Endothelial cell of umbilical vein (primary cell): ENCODE results near the gene COMP. TPM values are rescaled to one million over a fixed set of nuclear protein-coding genes. Genes with fewer than 3 reads are reported as not detected.

ENCODE experiments used
- BruUV-seq: library from RNA; stranded (reverse); fragments of 400-500 nt; replicated peaks from 2 replicates; lab custom pipeline; 2021; lab: Mats Ljungman, UMichigan
- CTCF ChIA-PET: fragments of 300-600, 350-600 bp; sonication (Branson Sonifier 250); formaldehyde crosslinking; loops from one replicate; lab custom pipeline; 2021; ENCODE audit warnings: antibody characterized with exemption, inconsistent platforms; lab: Charles Lee
- POLR2A ChIA-PET: fragments of 300-600, 350-600 bp; sonication (Branson Sonifier 250); formaldehyde crosslinking; loops from one replicate; lab custom pipeline; 2021; ENCODE audit warnings: antibody characterized with exemption, inconsistent platforms; lab: Charles Lee
- DNase-seq: peaks from one replicate; pipeline ENCODE4 v3.0.0-alpha.2; 2011; ENCODE audit warnings: low read depth, low spot score
- FAIRE-seq: peaks from 2 replicates; lab custom pipeline; 2011; peaks lifted over from hg19 to GRCh38; lab: Jason Lieb, UNC
- H2AFZ ChIP-seq: 2 replicates; pipeline ENCODE4 v1.6.0; 2012; ENCODE audit warnings: low read depth, low read length, control low read depth, inconsistent platforms
- H3K27ac ChIP-seq: 2 replicates; pipeline ENCODE4 v1.5.1; 2011; ENCODE audit warnings: low read depth, mild to moderate bottlenecking, control low read depth, low read length, moderate library complexity; ENCODE audit not compliant: insufficient read depth
- H3K27me3 ChIP-seq, 2 experiments: 2 replicates each; pipeline versions ENCODE4 v1.6.0 to v1.6.1; 2011; ENCODE audit warnings: low read length in 2 of 2, mixed read lengths in 1 of 2; ENCODE audit not compliant: control insufficient read depth in 2 of 2, insufficient read depth in 2 of 2
- H3K36me3 ChIP-seq, 2 experiments: 2 replicates in 1 of 2; 3 replicates in 1 of 2; pipeline ENCODE4 v1.5.1; 2011; ENCODE audit warnings: low read length in 2 of 2, mild to moderate bottlenecking in 1 of 2, moderate library complexity in 1 of 2; ENCODE audit not compliant: control insufficient read depth in 2 of 2, insufficient read depth in 2 of 2; ENCODE audit errors: extremely low read depth in 1 of 2
- H3K4me1 ChIP-seq: 3 replicates; pipeline ENCODE4 v1.5.1; 2011; ENCODE audit warnings: mild to moderate bottlenecking, low read length; ENCODE audit not compliant: control insufficient read depth, insufficient read depth; ENCODE audit errors: extremely low read depth
- H3K4me2 ChIP-seq: 2 replicates; pipeline ENCODE4 v1.6.1; 2011; ENCODE audit warnings: low read length, control low read depth, mixed read lengths; ENCODE audit not compliant: insufficient read depth
- H3K4me3 ChIP-seq, 3 experiments: fragments of 200-600 bp in 1 of 3; sonication (generic), shearing (Covaris generic) in 1 of 3; replicated peaks in 1 of 3; 2 replicates each; pipeline ENCODE4 v1.5.1; 2011 to 2016; ENCODE audit warnings: control low read depth in 3 of 3, low read length in 3 of 3, mild to moderate bottlenecking in 2 of 3, inconsistent platforms in 1 of 3, low read depth in 1 of 3, moderate library complexity in 1 of 3; ENCODE audit not compliant: insufficient read depth in 1 of 3
- H3K79me2 ChIP-seq: 2 replicates; pipeline ENCODE4 v1.6.0; 2012; ENCODE audit warnings: low read length, inconsistent platforms; ENCODE audit not compliant: control insufficient read depth, insufficient read depth
- H3K9ac ChIP-seq: replicated peaks from 2 replicates; pipeline ENCODE3; 2011; ENCODE audit warnings: low read length, control low read depth; ENCODE audit not compliant: insufficient read depth; ENCODE audit errors: extremely low read depth
- H3K9me1 ChIP-seq: replicated peaks from 3 replicates; pipeline ENCODE4 v1.6.0; 2011; ENCODE audit warnings: mild to moderate bottlenecking, low read length; ENCODE audit not compliant: control insufficient read depth, insufficient read depth; ENCODE audit errors: extremely low read depth
- H3K9me3 ChIP-seq: replicated peaks from 2 replicates; pipeline ENCODE4 v1.5.1; 2012; ENCODE audit warnings: low read length, inconsistent platforms; ENCODE audit not compliant: control insufficient read depth, insufficient read depth
- H4K20me1 ChIP-seq: replicated peaks from 2 replicates; pipeline ENCODE3; 2011; ENCODE audit warnings: mild to moderate bottlenecking, low read length; ENCODE audit not compliant: control insufficient read depth, insufficient read depth; ENCODE audit errors: extremely low read depth
- EZH2 ChIP-seq: IDR thresholded peaks from 2 replicates; pipeline ENCODE4 v1.6.1; 2012; ENCODE audit warnings: borderline replicate concordance, low read depth, mild to moderate bottlenecking, moderate library complexity, low read length, inconsistent platforms; ENCODE audit not compliant: severe bottlenecking
- FOS ChIP-seq: IDR thresholded peaks from 2 replicates; pipeline ENCODE4 v1.6.1; 2011; ENCODE audit warnings: mild to moderate bottlenecking, low read length, moderate library complexity, borderline replicate concordance; ENCODE audit not compliant: insufficient read depth
- GATA2 ChIP-seq: IDR thresholded peaks from 2 replicates; pipeline ENCODE4 v1.7.0; 2011; ENCODE audit warnings: low read depth, mild to moderate bottlenecking, moderate library complexity, mixed read lengths, low read length; ENCODE audit not compliant: insufficient read length, insufficient read depth
- JUN ChIP-seq: IDR thresholded peaks from 2 replicates; pipeline ENCODE4 v1.6.1; 2011; ENCODE audit warnings: borderline replicate concordance, low read depth; ENCODE audit not compliant: insufficient read length, insufficient read depth
- MAX ChIP-seq: IDR thresholded peaks from 2 replicates; pipeline ENCODE4 v1.6.1; 2011; ENCODE audit not compliant: insufficient read depth, insufficient read length
- MYC ChIP-seq: IDR thresholded peaks from one replicate; pipeline ENCODE4 v1.6.1; 2011; ENCODE audit warnings: mild to moderate bottlenecking, low read depth, low read length
- POLR2A ChIP-seq: IDR thresholded peaks from 2 replicates; pipeline ENCODE4 v1.6.1; 2012; ENCODE audit warnings: low read depth, mild to moderate bottlenecking, control low read depth, low read length
- POLR2AphosphoS5 ChIP-seq: IDR thresholded peaks from 2 replicates; pipeline ENCODE4 v1.6.1; 2012; ENCODE audit warnings: low read depth, mild to moderate bottlenecking, control low read depth, low read length, moderate library complexity; ENCODE audit not compliant: insufficient read depth
- dilution Hi-C: fragments of 300-500 bp; cut with MboI; formaldehyde crosslinking; loops from one replicate; pipeline ENCODE4 v1.15.0; 2019; ENCODE audit warnings: low sequenced_read_pairs; ENCODE audit not compliant: extremely low pct_ligation_motif_present
- intact Hi-C: fragments of 100-400 bp; cut with micrococcal nuclease; formaldehyde crosslinking; loops from one replicate; pipeline ENCODE4 v1.10.0; 2022
- polyA plus RNA-seq, 4 experiments: library from polyadenylated mRNA; depleted of rRNA in 3 of 4; stranded (reverse) in 3 of 4; unstranded in 1 of 4; fragments of >200 nt; gene quantifications; 2 replicates each; pipeline versions ENCODE4 v1.2.1 to v1.2.3, GENCODE V29; 2011 to 2012; ENCODE audit warnings: missing spikeins in 1 of 4
- total RNA-seq: library from RNA; stranded (reverse); gene quantifications from 2 replicates; pipeline ENCODE4 v1.2.3, GENCODE V29; 2021
- TF ChIP-seq, protein P1 (sequence below), 2 donors: IDR thresholded peaks; 1 replicate in 1 of 2; 2 replicates in 1 of 2; pipeline ENCODE4 v1.5.1; 2011; ENCODE audit warnings: low read length in 2 of 2, mild to moderate bottlenecking in 2 of 2, moderate library complexity in 2 of 2, control low read depth in 1 of 2, inconsistent platforms in 1 of 2, low read depth in 1 of 2; ENCODE audit not compliant: insufficient read depth in 1 of 2; ENCODE audit errors: extremely low read depth in 1 of 2

The COMP gene
- total and polyA plus RNA-seq, 2 donors (not counting 3 experiments of a cell fraction or from before 2014, with no cell fraction given) = not detected

GRCh38 chr19:18809149-18809868, 18.2 kb upstream of the COMP start:
- Histone ChIP-seq H2AFZ (no peak overlapping the region), H3K79me2 (no peaks in the 10 kb centered on the region), H3K9ac (no peak overlapping the region), H3K9me3 (no peaks in the 10 kb centered on the region), H3K4me1 (no peaks in the 10 kb centered on the region), H3K27me3 (no peaks in the 10 kb centered on the region), H3K36me3 (no peaks in the 10 kb centered on the region), H4K20me1 (no peaks in the 10 kb centered on the region), H3K4me3 (no peak overlapping the region), H3K27ac (no peak overlapping the region), H3K4me2 (no peak overlapping the region), H3K9me1 (no peaks in the 10 kb centered on the region)
- intact Hi-C loops = no loop called here
- TF ChIP-seq POLR2A (no peak), MAX (no peak), EZH2 (no peak), GATA2 (no peak), POLR2AphosphoS5 (no peak), JUN (no peak), FOS (no peak), MYC (no peak)
- TF ChIP-seq, protein P1, sequence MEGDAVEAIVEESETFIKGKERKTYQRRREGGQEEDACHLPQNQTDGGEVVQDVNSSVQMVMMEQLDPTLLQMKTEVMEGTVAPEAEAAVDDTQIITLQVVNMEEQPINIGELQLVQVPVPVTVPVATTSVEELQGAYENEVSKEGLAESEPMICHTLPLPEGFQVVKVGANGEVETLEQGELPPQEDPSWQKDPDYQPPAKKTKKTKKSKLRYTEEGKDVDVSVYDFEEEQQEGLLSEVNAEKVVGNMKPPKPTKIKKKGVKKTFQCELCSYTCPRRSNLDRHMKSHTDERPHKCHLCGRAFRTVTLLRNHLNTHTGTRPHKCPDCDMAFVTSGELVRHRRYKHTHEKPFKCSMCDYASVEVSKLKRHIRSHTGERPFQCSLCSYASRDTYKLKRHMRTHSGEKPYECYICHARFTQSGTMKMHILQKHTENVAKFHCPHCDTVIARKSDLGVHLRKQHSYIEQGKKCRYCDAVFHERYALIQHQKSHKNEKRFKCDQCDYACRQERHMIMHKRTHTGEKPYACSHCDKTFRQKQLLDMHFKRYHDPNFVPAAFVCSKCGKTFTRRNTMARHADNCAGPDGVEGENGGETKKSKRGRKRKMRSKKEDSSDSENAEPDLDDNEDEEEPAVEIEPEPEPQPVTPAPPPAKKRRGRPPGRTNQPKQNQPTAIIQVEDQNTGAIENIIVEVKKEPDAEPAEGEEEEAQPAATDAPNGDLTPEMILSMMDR (IDR thresholded peaks at IDR 0.05; ENCODE audit: extremely low read depth in 1 of 2, insufficient read depth in 1 of 2, low read depth in 1 of 2, low read length in 2 of 2) = no peak
- FAIRE-seq (no peak), DNase-seq (no peak)
- BruUV-seq = no TSS peak
- CTCF ChIA-PET = no interaction called here
- dilution Hi-C loops = no loop called here
- POLR2A ChIA-PET = interaction anchor here (0.7 kb wide), 1 partner anchor 20 kb away, joined by 4 read pairs; no protein-coding TSS in a partner anchor
